Measurements from ENCODE around the gene FAM50B. TPM values are rescaled to one million over a fixed set of nuclear protein-coding genes. Genes with fewer than 3 reads are reported as not detected.

Gene FAM50B
- total RNA-seq, result 4.7 TPM in 2 replicates

GRCh38 chr6:3848925-3849605 lies at the start of gene FAM50B:
Gene FAM50B (plus strand): TSS chr6:3849373. CDS start chr6:3849812, 439 bp downstream.

Other genes with a start within 250 kb of the FAM50B start
- 50.6 and 81.1 TPM in 2 replicates for gene PXDC1, start 97.7 kb upstream of the FAM50B start, total RNA-seq
- not detected in 2 replicates for gene FAM217A, start 229.8 kb downstream of the FAM50B start, total RNA-seq